ENCODE measurements around the gene ZNF280D.

DNA sequence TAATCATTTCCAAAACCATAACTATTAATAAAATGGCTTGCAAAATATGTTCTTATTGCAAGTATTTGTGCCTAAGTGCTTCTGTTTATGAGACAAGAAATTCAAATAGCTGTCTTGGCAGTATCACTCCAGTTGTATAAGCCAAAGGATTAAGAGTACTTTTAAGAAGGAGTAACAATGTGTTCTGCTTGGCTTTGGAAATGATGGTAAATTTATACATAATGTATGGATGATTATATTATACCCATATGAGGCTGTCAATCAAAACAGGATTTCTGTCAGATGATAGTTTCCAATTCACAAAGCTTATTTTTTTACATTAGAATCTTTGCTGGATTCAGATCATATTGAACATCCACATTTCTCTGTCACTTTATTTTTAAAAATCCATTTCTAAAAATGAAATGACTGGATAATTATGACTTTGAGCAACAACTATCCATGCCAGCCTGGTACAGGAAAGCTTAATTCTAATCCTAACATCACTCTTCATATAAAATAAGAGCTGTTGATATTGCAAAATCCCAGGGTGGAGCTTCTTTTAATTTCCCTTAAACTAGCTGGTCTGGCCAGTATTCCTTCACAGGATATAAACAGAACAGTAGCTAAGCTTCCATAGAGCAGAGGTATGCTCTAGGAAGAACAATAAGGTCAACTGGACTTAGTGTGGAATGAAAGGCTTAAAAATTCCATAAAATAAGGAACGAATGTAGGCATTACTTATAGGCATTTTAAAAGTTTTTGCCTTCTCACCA, 30.0 kb upstream of the ZNF280D start:
- TF ChIP-seq EP300 (IDR thresholded peaks at IDR 0.05) (no peak), POLR2A (IDR thresholded peaks at IDR 0.05; ENCODE audit: low read length) (no peak), ZC3H11A (IDR thresholded peaks at IDR 0.05) (no peak), HMGXB4 (CRISPR knock-in tag; IDR thresholded peaks at IDR 0.05; ENCODE audit: borderline replicate concordance) (no peak), PHF8 (IDR thresholded peaks at IDR 0.05; ENCODE audit: borderline replicate concordance, low read depth) (no peak), CTCF (IDR thresholded peaks at IDR 0.05) (no peak)
- TF ChIP-seq, protein P1, sequence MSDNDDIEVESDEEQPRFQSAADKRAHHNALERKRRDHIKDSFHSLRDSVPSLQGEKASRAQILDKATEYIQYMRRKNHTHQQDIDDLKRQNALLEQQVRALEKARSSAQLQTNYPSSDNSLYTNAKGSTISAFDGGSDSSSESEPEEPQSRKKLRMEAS (IDR thresholded peaks at IDR 0.05), result no peak
